OCI-LY7 (cell line): ENCODE data around the gene SRGAP2C.
"Not testable (repeated sequence)": the region's sequence is repeated elsewhere in the genome, so short reads cannot be mapped to it uniquely, and the experiment has no call there.

ENCODE experiments used
- EZH2phosphoT487 ChIP-seq: fragments of 200-600 bp; sonication (generic); IDR thresholded peaks from 2 replicates; pipeline ENCODE4 v1.6.1; 2018; ENCODE audit warnings: low read depth, borderline replicate concordance, mild to moderate bottlenecking, mixed run types, antibody characterized with exemption, low read length, moderate library complexity, mixed read lengths
- TF ChIP-seq, protein P1 (sequence below): fragments of 200-600 bp; sonication (generic); conservative IDR thresholded peaks from 2 replicates; pipeline ENCODE4 v1.5.1; 2014; ENCODE audit warnings: mild to moderate bottlenecking, antibody characterized with exemption, low read length, moderate library complexity, mixed read lengths

DNA sequence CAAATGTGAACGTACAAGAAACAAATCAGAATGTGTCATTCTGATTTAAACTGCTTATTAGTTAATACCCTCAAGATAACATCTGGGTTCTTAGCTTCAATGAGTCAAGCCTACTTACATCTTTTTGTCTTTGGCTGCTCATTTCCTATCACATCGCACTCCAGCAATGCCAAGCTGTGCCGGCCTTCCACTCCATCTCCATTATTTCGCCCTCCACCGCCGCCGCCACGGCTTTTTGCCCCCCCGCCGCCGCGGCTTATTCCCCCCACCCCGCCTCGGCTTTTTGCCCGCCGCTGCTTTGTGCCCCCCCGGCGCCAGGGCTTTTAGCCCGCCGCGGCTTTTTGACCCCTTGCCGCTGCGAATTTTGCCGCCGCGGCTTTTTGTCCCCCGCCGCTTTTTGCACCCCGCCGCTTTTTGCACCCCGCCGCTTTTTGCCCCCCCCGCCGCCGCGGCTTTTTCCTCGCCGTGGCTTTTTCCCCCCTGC, 211.0 kb downstream of the SRGAP2C start:
- TF ChIP-seq, protein P1, sequence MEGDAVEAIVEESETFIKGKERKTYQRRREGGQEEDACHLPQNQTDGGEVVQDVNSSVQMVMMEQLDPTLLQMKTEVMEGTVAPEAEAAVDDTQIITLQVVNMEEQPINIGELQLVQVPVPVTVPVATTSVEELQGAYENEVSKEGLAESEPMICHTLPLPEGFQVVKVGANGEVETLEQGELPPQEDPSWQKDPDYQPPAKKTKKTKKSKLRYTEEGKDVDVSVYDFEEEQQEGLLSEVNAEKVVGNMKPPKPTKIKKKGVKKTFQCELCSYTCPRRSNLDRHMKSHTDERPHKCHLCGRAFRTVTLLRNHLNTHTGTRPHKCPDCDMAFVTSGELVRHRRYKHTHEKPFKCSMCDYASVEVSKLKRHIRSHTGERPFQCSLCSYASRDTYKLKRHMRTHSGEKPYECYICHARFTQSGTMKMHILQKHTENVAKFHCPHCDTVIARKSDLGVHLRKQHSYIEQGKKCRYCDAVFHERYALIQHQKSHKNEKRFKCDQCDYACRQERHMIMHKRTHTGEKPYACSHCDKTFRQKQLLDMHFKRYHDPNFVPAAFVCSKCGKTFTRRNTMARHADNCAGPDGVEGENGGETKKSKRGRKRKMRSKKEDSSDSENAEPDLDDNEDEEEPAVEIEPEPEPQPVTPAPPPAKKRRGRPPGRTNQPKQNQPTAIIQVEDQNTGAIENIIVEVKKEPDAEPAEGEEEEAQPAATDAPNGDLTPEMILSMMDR, result not testable (repeated sequence)
- TF ChIP-seq EZH2phosphoT487, result not testable (repeated sequence)
